H9 (cell line): ENCODE results near the gene DACT3. TPM values are rescaled to one million over a fixed set of nuclear protein-coding genes. Genes with fewer than 3 reads are reported as not detected.

ENCODE experiments used
- DNase-seq: peaks from one replicate; pipeline ENCODE4 v3.0.0-alpha.2; 2017
- H2AFZ ChIP-seq: one replicate; pipeline ENCODE4 v1.6.1; 2013; ENCODE audit warnings: mild to moderate bottlenecking, low read length, control low read depth, moderate library complexity
- H2AK5ac ChIP-seq: 2 replicates; pipeline ENCODE4 v1.6.1; 2013; ENCODE audit warnings: low read length, control low read depth, mixed read lengths; ENCODE audit not compliant: insufficient read length
- H2BK120ac ChIP-seq: one replicate; pipeline ENCODE4 v1.6.1; 2013; ENCODE audit warnings: low read depth, mild to moderate bottlenecking, low read length, control low read depth, inconsistent platforms; ENCODE audit not compliant: poor library complexity, severe bottlenecking
- H2BK12ac ChIP-seq: 2 replicates; pipeline ENCODE4 v1.6.1; 2013; ENCODE audit warnings: low read length, control low read depth, mixed read lengths, low read depth; ENCODE audit not compliant: insufficient read length
- H2BK15ac ChIP-seq: 2 replicates; pipeline ENCODE4 v1.6.1; 2013; ENCODE audit warnings: low read depth, low read length, control low read depth
- H2BK20ac ChIP-seq: one replicate; pipeline ENCODE4 v1.6.1; 2013; ENCODE audit warnings: low read depth, mild to moderate bottlenecking, low read length, control low read depth, inconsistent platforms; ENCODE audit not compliant: poor library complexity, severe bottlenecking
- H2BK5ac ChIP-seq: 2 replicates; pipeline ENCODE4 v1.6.1; 2013; ENCODE audit warnings: low read length, control low read depth, mixed read lengths; ENCODE audit not compliant: insufficient read length
- H3K14ac ChIP-seq: 2 replicates; pipeline ENCODE4 v1.6.1; 2013; ENCODE audit warnings: low read length, control low read depth; ENCODE audit not compliant: insufficient read depth
- H3K18ac ChIP-seq: 2 replicates; pipeline ENCODE4 v1.6.1; 2013; ENCODE audit warnings: low read depth, mild to moderate bottlenecking, mixed read lengths, low read length, control low read depth; ENCODE audit not compliant: insufficient read length
- H3K23ac ChIP-seq: 2 replicates; pipeline ENCODE4 v1.6.1; 2013; ENCODE audit warnings: low read length, control low read depth, mixed read lengths, low read depth; ENCODE audit not compliant: insufficient read length
- H3K23me2 ChIP-seq: 2 replicates; pipeline ENCODE4 v1.6.1; 2013; ENCODE audit warnings: low read depth, mild to moderate bottlenecking, mixed read lengths, low read length, control low read depth; ENCODE audit not compliant: insufficient read length, poor library complexity, severe bottlenecking
- H3K27ac ChIP-seq: 2 replicates; pipeline ENCODE4 v1.5.1; 2013; ENCODE audit warnings: low read length, control low read depth, mixed read lengths, low read depth; ENCODE audit not compliant: insufficient read length
- H3K27me3 ChIP-seq: 2 replicates; pipeline ENCODE4 v1.6.1; 2013; ENCODE audit warnings: low read length, control low read depth, inconsistent platforms; ENCODE audit not compliant: insufficient read depth
- H3K4ac ChIP-seq: 2 replicates; pipeline ENCODE4 v1.6.1; 2013; ENCODE audit warnings: low read depth, mild to moderate bottlenecking, control low read depth, inconsistent platforms, low read length, moderate library complexity
- H3K4me1 ChIP-seq: 2 replicates; pipeline ENCODE4 v1.6.1; 2013; ENCODE audit warnings: low read length, control low read depth, inconsistent platforms; ENCODE audit not compliant: insufficient read depth
- H3K4me2 ChIP-seq: 2 replicates; pipeline ENCODE4 v1.6.1; 2013; ENCODE audit warnings: low read length, control low read depth, mixed read lengths; ENCODE audit not compliant: insufficient read length, insufficient read depth
- H3K56ac ChIP-seq: 2 replicates; pipeline ENCODE4 v1.6.1; 2013; ENCODE audit warnings: low read depth, mild to moderate bottlenecking, mixed read lengths, low read length, control low read depth; ENCODE audit not compliant: insufficient read length
- H3K79me1 ChIP-seq: 2 replicates; pipeline ENCODE4 v1.6.1; 2013; ENCODE audit warnings: low read depth, mild to moderate bottlenecking, moderate library complexity, low read length, control low read depth, inconsistent platforms; ENCODE audit not compliant: insufficient read depth, poor library complexity, severe bottlenecking
- H3K79me2 ChIP-seq: 2 replicates; pipeline ENCODE4 v1.6.1; 2013; ENCODE audit warnings: low read length, control low read depth, inconsistent platforms; ENCODE audit not compliant: insufficient read depth
- H3K9ac ChIP-seq: 2 replicates; pipeline ENCODE4 v1.6.1; 2013; ENCODE audit warnings: low read length, control low read depth, mixed read lengths; ENCODE audit not compliant: insufficient read length; ENCODE audit errors: extremely low read depth
- H3K9me3 ChIP-seq: one replicate; pipeline ENCODE4 v1.6.1; 2013; ENCODE audit warnings: low read depth, low read length, inconsistent platforms; ENCODE audit not compliant: control insufficient read depth
- H3T11ph ChIP-seq: one replicate; pipeline ENCODE4 v1.6.1; 2013; ENCODE audit warnings: mild to moderate bottlenecking, low read length, control low read depth, inconsistent platforms
- H4K20me1 ChIP-seq: one replicate; pipeline ENCODE4 v1.6.1; 2013; ENCODE audit not compliant: control insufficient read depth, insufficient read length, insufficient read depth
- H4K5ac ChIP-seq: 2 replicates; pipeline ENCODE4 v1.6.1; 2013; ENCODE audit warnings: low read depth, mild to moderate bottlenecking, mixed read lengths, low read length, control low read depth; ENCODE audit not compliant: insufficient read length
- H4K8ac ChIP-seq: replicated peaks from 2 replicates; pipeline ENCODE4 v1.6.1; 2013; ENCODE audit warnings: low read length, control low read depth, mixed read lengths, low read depth; ENCODE audit not compliant: insufficient read length
- H4K91ac ChIP-seq: 2 replicates; pipeline ENCODE4 v1.6.1; 2013; ENCODE audit warnings: low read depth, mild to moderate bottlenecking, moderate library complexity, mixed read lengths, low read length, control low read depth; ENCODE audit not compliant: insufficient read length
- H3K27ac Mint-ChIP-seq, 3 experiments: 2 replicates in 2 of 3; 3 replicates in 1 of 3; pipeline ENCODE4 v1.8.0; 2020 to 2021; ENCODE audit warnings: mixed read lengths in 3 of 3, mild to moderate bottlenecking in 1 of 3, moderate library complexity in 1 of 3
- H3K27me3 Mint-ChIP-seq: 2 replicates; pipeline ENCODE4 v1.8.0; 2021; ENCODE audit warnings: low read depth, mild to moderate bottlenecking, moderate library complexity, mixed read lengths
- H3K36me3 Mint-ChIP-seq, 3 experiments: 2 replicates in 2 of 3; 3 replicates in 1 of 3; pipeline ENCODE4 v1.8.0; 2020 to 2021; ENCODE audit warnings: low read depth in 3 of 3, mixed read lengths in 3 of 3; ENCODE audit not compliant: insufficient read depth in 1 of 3
- H3K4me1 Mint-ChIP-seq, 2 experiments: 2 replicates each; pipeline ENCODE4 v1.8.0; 2020; ENCODE audit warnings: mixed read lengths in 2 of 2
- H3K4me3 Mint-ChIP-seq, 2 experiments: 2 replicates in 1 of 2; 3 replicates in 1 of 2; pipeline ENCODE4 v1.8.0; 2020 to 2021; ENCODE audit warnings: mild to moderate bottlenecking in 2 of 2, mixed read lengths in 2 of 2, moderate library complexity in 1 of 2
- H3K9me3 Mint-ChIP-seq, 2 experiments: 2 replicates in 1 of 2; 3 replicates in 1 of 2; pipeline ENCODE4 v1.8.0; 2020; ENCODE audit warnings: mild to moderate bottlenecking in 2 of 2, mixed read lengths in 2 of 2, moderate library complexity in 1 of 2
- CTCF ChIP-seq: fragments of 200-600 bp; sonication (generic); conservative IDR thresholded peaks from 3 replicates; pipeline ENCODE4 v1.8.0; 2021; ENCODE audit warnings: antibody characterized with exemption, mild to moderate bottlenecking
- WGBS: extraction: QIAGEN DNeasy Blood & Tissue Kit; methylation state at CpG from one replicate; pipeline ENCODE4 v1.1.7; 2013; ENCODE audit warnings: missing lambda C conversion rate, low lambda C conversion rate, mixed read lengths; ENCODE audit not compliant: insufficient read length; ENCODE audit errors: extremely low coverage; 5-methylcytosine and 5-hydroxymethylcytosine counted together
- total RNA-seq: library from RNA; stranded (reverse); gene quantifications from 2 replicates; pipeline ENCODE4 v1.2.1, GENCODE V29; 2021

Gene DACT3
- total RNA-seq, 1 experiment from 2014 or later, result 0.87 TPM

- Histone ChIP-seq H3K23ac (no peak within 1 kb of the TSS), H3K4ac (no peak within 1 kb of the TSS), H3K4me2 (no peak within 1 kb of the TSS), H3K9me3 (no peaks in the 10 kb centered on the region), H3K14ac (no peak within 1 kb of the TSS), H3T11ph (no peak within 1 kb of the TSS), H2BK15ac (no peak within 1 kb of the TSS), H3K27ac (no peak within 1 kb of the TSS), H3K79me1 (no peaks in the 10 kb centered on the region), H4K91ac (no peak within 1 kb of the TSS), H4K5ac (no peak within 1 kb of the TSS), H3K4me1 (no peaks in the 10 kb centered on the region), H2AK5ac (no peak within 1 kb of the TSS), H3K27me3 (no peaks in the 10 kb centered on the region), H2BK20ac (no peak within 1 kb of the TSS), H3K56ac (no peak within 1 kb of the TSS), H2BK12ac (no peak within 1 kb of the TSS), H3K9ac (no peak within 1 kb of the TSS), H3K79me2 (no peaks in the 10 kb centered on the region), H2BK120ac (no peak within 1 kb of the TSS), H3K18ac (no peak within 1 kb of the TSS), H4K20me1 (no peaks in the 10 kb centered on the region), H3K23me2 (no peaks in the 10 kb centered on the region), H4K8ac (no peak within 1 kb of the TSS), H2AFZ (no peak within 1 kb of the TSS), H2BK5ac (no peak within 1 kb of the TSS)
- no peak for DNase-seq
- Mint-ChIP-seq H3K36me3 (no peaks in the 10 kb centered on the region), H3K27me3 (peaks cover 10% of the 10 kb centered on the region), H3K9me3 (no peaks in the 10 kb centered on the region; a peak in 2 of 5 replicates), H3K27ac (peak within 1 kb of the TSS in 2 of 3 experiments; percentile 64 to 66; a peak in 3 of 7 replicates), H3K4me1 (peaks cover 3 to 23% of the 10 kb centered on the region in 2 experiments), H3K4me3 (no peak within 1 kb of the TSS; a peak in 2 of 5 replicates)
- TF ChIP-seq CTCF, result no peak
- WGBS, result no CpG with 5 or more reads among the region's 13 CpGs
Observed at GRCh38 chr19:46624958-46625661, 35.9 kb downstream of the DACT3 start, which contains the start of gene PTGIR. Gene PTGIR, minus strand, starts transcription at chr19:46625089. Its CDS starts 864 bp downstream, at chr19:46624225.
